Activated T-helper 1 cell treated with anti-CD3 and anti-CD28 coated beads, Interleukin-2, amount 50 U/mL, for 16 hours (primary cell): Measurements from ENCODE around the gene TMEM11.
A peak's percentile ranks its signal among the peaks of the same experiment; 100 is the strongest.

Experiments
- DNase-seq, 2 donors: peaks; one replicate each; pipeline ENCODE4 v3.0.0-alpha.2; 2020; ENCODE audit warnings: low read depth in 1 of 2, low spot score in 1 of 2

Gene TMEM11, protein sequence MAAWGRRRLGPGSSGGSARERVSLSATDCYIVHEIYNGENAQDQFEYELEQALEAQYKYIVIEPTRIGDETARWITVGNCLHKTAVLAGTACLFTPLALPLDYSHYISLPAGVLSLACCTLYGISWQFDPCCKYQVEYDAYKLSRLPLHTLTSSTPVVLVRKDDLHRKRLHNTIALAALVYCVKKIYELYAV

DNA sequence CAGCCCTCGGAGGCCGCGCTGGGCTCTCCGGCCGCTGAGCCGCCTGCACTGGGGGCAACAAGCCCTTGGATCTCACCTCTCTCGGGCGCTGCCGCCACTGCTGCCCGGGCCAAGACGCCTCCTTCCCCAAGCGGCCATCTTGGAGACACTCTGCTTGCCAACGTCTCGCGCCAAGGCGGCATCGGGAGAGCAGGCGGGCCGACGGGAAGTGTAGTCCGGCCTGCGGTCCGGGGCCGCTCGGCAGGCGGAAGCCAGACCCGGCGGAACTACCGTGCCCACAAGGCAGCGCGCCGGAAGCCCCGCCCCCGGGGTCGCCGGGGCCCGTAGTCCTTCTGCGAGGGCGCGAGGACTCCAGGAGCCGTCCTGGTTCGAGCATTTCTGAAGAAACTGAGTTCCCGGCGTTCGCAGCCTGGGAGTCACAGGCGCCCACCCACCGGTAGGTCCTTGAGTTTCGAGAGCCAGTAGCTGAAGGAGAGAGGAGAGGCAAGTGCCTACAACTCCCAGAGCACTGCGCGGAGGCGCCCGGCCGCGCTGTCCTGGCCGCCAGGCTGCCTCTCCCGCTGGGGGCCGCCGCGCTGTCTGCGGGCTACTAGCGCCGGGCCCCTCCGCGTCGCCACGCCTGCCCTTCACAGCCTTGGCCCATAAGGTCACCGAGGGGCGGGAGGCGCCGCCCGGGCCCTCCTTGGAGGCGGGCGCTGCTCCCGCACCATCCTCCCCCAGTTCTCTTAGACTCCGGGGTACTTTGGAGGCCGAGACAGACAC is at the start of gene TMEM11:
TSS of gene TMEM11 (minus strand) at position 147 of the 762 bp plus-strand sequence. CDS start at position 138, 9 bp downstream.
- DNase-seq, result peak; percentile 85 to 93

DNA sequence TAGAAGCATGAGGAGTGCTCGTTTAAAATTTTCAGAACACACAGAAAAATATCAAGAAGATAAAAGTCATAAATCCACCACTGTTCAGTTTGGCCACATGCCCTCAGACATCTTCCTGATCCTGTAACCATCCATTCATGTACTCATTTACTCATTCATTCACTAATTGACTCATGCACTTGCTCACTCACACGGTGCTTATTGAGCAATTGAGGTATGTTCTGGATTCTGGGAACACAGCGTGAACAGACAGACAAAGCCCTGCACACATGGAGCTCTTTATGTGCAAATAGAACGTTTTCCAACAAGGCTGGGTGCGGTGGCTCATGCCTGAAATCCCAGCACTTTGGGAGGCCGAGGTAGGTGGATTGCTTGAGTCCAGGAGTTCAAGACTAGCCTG is 49.4 kb upstream of the TMEM11 start:
- DNase-seq, result no peak

DNA sequence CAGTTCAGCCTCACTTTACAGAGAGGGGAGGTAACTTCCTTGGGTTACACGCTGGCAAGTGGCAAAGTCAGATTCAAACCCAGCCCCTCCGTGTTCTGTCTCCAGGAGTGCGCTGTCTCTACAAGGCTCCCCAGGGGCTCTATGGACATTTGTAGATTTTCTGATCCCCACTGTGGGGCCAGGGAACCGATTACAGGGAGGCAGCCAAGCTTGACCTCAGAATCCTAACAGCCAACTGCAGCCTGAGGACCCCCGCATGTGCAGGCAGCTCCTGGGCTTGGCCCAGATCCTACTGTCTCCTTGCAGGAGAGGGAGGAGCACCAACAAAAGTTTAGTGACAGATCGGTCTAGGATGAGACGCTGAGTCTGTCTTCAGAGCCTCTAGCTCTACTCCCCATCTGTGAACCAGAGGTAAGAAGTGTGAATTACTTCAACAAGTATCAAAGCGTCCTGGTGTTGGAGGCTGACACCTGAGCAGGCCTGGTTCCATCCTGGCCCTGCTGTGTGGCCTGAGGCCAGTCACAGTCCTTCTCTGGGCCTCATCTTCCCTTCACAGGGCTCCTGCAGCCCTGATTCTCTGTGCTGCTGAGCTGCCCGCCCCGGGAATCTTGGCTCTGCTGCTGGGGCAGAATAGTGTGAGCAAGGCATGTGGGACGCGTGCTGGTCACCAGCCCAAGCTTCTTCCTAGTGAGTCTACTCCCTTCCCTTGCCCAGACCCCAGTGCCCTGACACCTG is 48.5 kb upstream of the TMEM11 start:
- no peak for DNase-seq

DNA sequence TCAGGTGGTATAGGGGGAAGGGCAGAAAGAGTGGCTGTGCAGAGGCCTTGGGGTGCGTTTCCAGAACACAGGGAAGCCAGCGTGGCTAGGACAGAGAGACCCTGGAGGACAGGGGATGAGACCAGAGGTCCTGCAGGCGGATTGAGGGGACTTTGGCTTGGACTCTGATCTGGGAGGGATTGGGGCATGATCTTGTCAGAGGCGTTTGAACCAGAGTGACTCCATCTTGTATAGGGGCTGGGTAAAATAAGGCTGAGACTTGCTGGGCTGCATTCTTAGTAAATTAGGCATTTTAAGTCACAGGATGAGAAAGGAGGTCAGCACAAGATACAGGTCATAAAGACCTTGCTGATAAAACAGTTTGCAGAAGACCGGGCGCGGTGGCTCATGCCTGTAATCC is 44.6 kb upstream of the TMEM11 start:
- no peak for DNase-seq

DNA sequence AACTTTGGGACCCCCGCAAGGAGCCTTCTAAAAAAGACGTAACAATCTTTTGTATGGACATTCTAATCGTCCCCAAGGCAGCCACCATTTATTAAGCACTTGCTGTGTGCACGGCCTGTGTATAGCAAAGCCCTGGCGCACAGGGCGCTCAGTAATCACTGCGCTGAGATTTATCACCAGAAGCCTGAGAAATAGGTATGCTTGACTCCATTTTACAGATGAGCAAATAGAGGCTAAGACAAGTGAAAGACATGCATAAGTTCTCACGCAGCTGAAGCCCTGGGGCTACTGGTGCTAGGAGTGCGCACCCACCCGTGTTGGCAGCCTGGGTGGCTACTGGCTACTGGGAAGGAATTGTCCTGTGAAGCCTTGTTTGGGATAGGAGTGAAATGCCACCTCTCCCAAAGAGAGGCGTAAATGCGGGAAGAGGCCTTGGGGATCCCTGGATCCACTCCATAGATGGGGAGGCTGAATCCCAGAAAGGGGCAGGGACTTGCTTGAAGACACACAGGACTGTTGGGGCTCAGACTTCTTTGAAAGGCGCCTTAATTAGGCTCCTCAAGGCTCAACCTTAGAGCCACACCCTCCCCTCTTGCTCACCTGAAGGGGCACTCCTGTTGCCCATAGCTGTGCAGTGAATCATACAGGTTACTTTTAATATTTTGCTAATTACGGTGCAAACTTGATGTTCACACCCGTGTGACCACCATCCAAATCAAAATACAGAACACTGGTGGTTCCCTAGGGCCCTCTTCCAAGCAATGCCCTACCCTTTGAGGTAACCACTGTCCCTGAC is 39.9 kb upstream of the TMEM11 start:
- no peak for DNase-seq

DNA sequence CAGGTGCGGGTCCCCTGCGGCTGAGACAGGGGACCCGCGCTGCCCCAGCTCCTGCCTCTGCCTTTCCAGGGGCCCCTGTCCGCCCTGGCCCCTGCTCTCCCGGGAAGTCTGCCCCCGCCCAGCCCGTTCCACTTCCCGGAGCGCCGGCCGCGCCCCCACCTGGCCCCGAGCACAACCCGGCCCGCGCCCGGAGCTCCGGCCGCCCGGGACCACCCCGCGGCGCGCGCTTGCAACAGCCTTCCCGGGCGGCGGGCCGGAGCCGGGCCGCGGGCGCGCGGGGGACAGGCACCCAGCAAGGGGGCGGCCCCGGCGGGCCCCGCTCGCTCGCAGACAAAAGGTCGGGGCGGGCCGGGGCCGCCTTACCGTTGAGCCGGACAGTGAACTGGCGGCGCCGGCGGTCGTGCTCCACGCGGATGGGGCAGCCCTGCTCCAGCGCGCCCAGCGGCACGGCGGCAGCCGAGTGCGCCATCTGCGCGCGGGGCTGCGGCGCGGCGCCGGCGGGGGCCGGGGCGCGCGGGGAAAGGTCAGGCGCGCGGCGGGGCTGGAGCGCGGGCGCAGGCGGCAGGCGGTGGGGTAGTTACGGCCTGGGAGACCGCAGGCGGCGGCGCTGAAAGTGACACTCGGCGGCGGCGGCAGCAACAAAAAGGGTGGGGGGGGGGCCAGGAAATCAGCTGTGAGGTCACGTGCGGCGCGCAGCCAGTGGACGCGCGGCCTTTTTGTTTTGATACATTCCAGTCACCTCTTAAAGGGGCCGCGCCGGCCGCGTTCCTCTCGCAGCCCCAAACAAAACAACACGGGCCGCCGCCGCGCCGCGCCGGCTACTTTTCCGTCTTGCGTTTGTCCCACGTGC is 39.1 kb upstream of the TMEM11 start, which contains the start of gene NATD1:
TSS of gene NATD1 (minus strand) at position 615 of the 850 bp plus-strand sequence. CDS start at position 469, 146 bp downstream.
- peak; percentile 56 to 71 for DNase-seq

DNA sequence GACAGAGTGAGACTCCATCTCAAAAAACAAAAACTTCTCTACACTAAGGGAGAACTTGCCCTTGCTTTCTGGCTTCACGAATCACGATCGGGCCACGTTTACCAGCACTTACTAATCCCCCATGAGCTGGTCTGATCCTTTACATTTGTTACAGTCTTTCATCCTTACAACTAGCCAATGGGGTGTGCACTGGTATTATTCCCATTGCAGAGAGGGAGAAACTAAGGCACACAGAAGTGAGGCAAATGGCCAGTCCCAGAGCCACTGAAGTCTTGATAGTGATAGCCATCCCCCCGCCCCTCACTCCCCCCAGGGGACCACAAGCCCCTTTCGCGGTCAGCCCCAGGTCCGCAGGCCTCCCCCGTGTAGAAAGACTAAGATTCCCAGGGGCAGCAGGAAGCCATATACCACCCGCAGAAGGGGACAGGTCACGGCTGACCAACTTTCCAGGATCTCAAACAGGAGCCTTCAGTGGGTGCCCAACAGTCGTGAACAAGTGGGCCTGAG is 38.4 kb upstream of the TMEM11 start:
- DNase-seq, result no peak

DNA sequence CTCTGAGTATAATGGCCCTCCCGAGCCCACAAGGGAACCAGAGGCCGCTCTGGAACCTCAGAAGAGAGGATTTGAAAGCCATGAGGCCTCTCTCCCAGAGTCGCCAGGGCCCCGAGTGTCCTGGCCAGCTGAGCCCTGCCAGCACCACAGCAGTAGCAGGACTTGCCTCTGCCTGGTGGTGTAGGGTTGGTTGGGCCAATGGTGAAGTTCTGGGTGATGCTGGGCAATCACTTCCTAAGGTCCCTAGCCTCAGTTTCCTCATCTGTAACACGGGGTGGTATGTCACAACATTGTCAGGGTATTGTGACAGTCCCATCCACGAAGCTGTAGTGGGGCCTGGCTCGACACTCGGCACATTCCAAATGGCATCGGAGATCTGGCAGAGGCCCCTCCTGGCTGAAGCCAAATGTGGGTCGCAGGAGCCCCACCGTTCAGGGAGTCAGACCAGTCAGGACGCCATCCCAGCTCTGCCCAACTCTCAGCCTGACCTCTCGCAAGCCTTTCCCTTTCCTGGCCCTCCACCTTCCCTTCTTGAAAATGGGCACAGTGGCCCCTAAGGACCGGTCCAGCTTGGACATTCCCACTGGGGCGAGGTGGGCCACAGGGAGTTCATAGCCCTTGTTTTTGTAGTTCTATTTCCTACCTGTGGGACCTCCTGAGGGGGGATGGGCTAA is 37.5 kb upstream of the TMEM11 start:
- DNase-seq, result no peak

DNA sequence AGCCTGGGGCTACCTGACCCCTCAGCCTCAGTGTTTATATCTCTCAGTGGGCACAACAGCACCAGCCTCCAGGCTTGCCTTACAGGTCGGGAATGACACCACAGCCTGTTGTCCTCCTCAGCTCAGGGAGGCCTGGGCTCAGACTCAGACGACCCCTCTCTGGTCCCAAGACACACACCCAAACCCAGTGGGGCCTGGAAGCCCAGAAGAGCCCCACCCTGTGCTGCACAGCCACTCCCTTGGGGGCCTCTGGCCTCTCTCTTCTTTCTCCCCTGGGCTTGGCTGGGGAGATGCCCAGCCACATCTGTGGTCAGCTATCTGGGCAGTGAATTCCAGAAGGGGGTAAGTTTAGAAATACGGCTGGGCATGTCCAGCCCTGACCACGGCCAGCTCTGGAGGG is 36.9 kb upstream of the TMEM11 start:
- no peak for DNase-seq

DNA sequence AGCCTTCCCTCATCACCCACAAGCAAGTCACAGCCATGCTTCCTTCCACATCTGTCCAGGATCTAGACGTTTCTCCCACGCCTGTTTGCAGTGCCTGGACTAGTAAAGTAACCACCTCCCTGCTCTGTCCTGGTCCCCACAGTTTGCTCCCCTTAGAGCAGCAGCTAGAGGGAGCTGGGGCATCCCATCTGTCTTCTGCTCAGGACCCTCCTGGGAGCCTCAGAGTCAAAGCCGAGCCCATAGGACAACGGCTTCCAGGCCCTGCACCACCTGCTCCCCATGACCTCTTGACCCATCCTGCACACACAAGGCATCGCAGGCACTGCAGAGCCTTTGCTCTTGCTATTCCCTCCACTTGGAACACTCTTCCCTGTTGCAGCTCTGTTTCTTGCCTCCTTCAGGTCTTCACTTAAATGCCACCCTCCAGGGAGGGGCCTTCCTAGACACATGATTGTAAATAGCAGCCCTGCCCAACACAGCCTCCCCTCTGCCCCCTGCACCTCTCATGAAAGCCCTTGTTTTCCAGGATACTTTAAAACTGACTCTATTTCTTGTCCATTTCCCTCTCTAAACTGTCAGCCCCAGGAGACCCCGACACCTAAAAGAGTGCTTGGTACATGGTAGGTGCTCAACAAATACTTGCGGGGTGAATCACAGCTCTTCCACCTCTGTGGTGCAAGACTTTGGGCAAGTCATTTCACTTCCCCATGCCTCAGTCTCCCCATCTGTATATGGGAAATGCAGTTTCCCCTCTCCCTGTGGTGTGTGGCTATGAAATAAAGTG is 36.2 kb upstream of the TMEM11 start:
- no peak for DNase-seq

DNA sequence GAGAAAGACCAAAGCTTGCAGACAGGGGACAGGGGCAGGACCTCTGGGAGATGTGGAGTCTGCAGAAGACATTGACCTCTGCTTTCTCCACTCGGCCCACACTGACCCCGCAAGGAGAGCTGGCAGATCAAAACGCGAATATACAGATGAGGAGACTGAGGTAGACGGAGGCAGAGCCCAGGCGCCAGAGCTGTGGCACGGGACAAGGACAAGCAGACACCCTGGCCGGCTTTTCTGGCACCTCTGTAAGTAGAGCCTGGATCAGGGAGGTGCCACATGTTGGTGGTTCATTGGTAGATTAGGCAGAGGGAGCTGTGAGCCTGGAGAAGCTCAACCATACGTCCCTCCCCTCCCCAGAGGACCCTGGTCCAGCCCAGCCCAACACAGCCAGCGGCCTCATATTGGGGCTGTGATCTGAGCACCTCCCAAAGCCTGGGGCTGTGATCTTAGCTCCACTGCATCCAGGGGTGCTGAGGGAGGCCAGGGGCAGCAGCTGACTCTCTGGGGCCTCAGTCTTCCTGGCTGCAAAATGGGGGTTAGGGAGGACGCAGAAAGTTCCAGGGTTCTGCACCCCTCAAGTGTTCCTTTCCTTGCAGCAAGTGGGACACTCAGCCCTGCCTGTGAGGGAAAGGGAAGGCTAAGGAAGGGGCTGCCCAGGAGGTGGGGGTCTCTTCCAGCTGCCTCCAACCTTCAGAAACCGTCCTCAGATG is 35.3 kb upstream of the TMEM11 start:
- no peak for DNase-seq

DNA sequence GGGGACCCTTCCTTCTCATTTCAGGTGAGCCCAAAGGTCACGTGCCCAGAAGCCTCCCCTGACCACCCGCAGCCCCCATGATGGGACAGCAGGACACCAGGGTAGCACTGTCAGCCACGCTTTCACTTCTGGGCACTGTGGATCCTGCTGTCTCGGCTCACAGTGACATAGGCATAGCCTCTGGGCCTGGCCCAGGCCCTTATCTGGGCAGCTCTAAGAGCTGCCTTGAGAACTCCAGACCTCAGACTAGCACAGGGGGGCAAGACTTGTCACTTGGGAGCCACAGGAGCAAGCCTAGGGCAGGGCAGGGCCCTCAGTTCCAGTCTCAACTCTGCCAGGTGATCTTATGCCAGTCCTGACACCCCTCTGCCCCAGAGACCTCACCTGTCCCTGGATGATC is 34.5 kb upstream of the TMEM11 start:
- DNase-seq, result no peak

DNA sequence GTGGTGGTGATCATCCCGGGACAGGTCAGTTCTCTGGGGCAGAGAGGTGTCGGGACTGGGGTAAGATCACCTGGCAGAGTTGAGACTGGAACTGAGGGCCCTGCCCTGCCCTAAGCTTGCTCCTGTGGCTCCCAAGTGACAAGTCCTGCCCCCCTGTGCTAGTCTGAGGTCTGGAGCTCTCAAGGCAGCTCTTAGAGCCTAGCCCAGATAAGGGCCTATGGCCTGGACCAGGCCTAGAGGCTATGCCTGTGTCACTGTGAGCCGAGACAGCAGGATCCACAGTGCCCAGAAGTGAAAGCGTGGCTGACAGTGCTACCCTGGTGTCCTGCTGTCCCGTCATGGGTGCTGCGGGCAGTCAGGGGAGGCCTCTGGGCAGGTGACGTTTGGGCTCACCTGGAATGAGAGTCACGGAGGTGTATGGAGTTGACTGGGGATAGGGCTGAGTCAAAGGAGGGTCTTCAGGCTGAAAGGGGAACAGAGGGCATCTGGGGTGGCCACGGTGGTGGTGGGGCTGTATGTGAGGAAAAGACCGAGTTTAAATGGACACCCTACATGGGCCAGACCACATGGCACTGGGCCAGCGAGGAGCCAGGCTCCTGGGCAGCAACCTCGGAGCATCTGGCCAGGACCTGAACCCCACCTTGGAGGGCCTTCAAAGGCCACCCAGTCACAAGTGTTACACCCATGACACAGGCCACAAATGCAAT is 33.7 kb upstream of the TMEM11 start:
- no peak for DNase-seq

DNA sequence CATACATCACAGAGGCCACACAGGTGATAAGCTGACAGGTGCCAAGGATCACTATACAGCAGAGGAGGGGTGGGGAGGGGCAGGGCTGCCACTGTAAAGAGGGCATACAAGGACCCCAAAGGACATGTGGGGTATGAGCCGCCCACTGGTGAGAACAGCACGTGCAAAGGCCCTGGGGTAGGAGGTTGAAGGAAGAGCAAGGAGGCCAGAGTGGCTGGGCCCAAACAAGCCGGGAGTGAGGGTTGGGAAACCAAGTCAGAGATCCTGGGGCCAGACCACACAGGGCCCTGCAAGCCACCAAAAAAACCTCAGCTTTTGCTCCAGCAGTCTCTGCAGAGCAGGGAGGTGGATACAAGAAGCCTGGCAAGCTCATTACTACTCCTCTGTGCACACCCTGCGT is 32.7 kb upstream of the TMEM11 start:
- DNase-seq, result no peak

DNA sequence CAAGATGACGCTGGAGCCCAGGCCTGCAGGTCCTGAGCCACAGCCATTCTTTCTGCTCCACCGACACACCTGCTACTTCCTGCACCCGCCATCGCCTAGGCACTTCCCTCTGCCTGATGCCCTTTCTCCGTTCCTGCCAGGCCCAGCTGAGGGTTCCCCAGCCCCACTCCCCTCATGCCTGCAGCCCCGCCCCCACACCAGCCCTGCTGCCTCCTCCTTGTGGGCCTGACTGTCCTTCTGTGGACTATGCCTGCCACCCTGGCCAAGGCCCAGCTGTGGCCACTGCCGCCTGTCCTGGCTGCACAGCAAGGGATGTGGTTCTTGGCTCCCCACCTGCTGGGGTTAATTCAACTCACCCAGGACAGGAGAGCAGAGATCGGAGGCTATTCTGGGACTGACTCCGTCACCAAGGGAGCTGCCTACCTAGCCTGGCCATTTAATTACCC is 31.7 kb upstream of the TMEM11 start:
- no peak for DNase-seq

DNA sequence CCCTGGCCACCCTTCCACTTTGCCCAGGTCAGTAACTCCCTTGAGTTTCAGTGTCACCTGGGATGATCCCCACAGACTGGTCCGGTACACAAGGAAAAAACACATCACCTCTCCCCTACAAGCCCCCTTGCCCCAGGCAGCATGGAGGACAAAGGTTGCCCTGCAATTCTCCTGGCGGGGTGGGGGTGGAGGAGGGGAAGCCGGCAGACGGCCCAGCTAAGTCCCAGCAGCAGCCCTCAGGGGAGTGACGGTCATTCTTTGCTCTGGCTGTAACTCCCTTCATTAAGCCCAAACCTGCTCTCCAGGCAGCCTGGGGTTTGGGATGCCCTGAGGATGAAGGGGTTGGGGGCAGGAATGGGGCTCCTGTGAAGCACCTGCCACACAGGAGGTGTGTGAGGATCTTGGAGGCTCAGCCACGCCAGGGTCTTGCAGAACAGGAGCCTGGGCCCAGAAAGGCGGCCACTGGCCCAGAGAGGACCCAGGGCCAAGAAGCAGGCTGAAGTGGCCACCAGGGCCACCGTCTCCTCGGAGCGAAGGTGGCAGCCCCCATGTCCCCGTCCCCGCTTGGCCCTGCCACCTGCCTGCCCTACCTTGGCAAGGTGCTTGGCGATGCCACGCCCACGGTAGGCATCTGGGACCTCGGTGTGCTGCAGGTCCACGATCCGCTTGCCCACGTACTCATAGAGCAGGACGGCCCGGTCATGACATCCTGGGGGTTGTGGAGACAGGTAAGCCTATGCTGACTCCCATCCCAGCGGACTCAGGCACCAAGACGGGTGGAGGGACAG is 29.7 kb upstream of the TMEM11 start:
- DNase-seq, result no peak
